HG03575 (cell line): ENCODE measurements around the gene TBCB.
"Not testable (repeated sequence)": the region's sequence is repeated elsewhere in the genome, so short reads cannot be mapped to it uniquely, and the experiment has no call there.

ENCODE experiments used
- ATAC-seq: cut with Tn5 transposase; IDR thresholded peaks from one replicate; pipeline ENCODE4 v1.9.1; 2021; ENCODE audit not compliant: unreplicated experiment, insufficient number of reproducible peaks, low FRiP score; ENCODE audit errors: extremely low read depth

TBCB gene

GRCh38 chr19:36115453-36116343 lies at the start of gene TBCB:
Gene TBCB (plus strand): TSS chr19:36115468. CDS start chr19:36115561, 93 bp downstream.
- ATAC-seq = no peak

- ATAC-seq = no peak
Observed at GRCh38 chr19:36067681-36068080, 47.6 kb upstream of the TBCB start.

- not testable (repeated sequence) for ATAC-seq
Observed at GRCh38 chr19:36068810-36069499, 46.3 kb upstream of the TBCB start.

- no peak for ATAC-seq
Observed at GRCh38 chr19:36072081-36072480, 43.2 kb upstream of the TBCB start.

- no peak for ATAC-seq
Observed at GRCh38 chr19:36073121-36073876, 42.0 kb upstream of the TBCB start.

- no peak for ATAC-seq
Observed at GRCh38 chr19:36079389-36079945, 35.8 kb upstream of the TBCB start.

- ATAC-seq = no peak
Observed at GRCh38 chr19:36081385-36081784, 33.9 kb upstream of the TBCB start.

GRCh38 chr19:36081894-36082293 lies 33.4 kb upstream of the TBCB start:
- no peak for ATAC-seq

GRCh38 chr19:36082916-36083315 lies 32.4 kb upstream of the TBCB start:
- ATAC-seq = no peak

- ATAC-seq = no peak
Observed at GRCh38 chr19:36084231-36085009, 30.8 kb upstream of the TBCB start.

GRCh38 chr19:36086326-36086725 lies 28.9 kb upstream of the TBCB start:
- no peak for ATAC-seq

GRCh38 chr19:36089847-36090246 lies 25.4 kb upstream of the TBCB start:
- no peak for ATAC-seq

GRCh38 chr19:36090910-36091695 lies 24.2 kb upstream of the TBCB start:
- ATAC-seq = no peak

GRCh38 chr19:36092566-36092965 lies 22.7 kb upstream of the TBCB start:
- no peak for ATAC-seq

- ATAC-seq = no peak
Observed at GRCh38 chr19:36093146-36093662, 22.1 kb upstream of the TBCB start.

GRCh38 chr19:36093687-36094086 lies 21.6 kb upstream of the TBCB start:
- ATAC-seq = no peak

- ATAC-seq = no peak
Observed at GRCh38 chr19:36097036-36097435, 18.2 kb upstream of the TBCB start.
